CD14-positive monocyte (primary cell): ENCODE data around the gene PISD. TPM values are rescaled to one million over a fixed set of nuclear protein-coding genes. Genes with fewer than 3 reads are reported as not detected.

Experiments used
- DNase-seq, 3 donors: peaks; one replicate each; pipeline ENCODE4 v3.0.0-alpha.2; 2011 to 2022
- H2AFZ ChIP-seq: 2 replicates; pipeline ENCODE4 v1.6.0; 2012; ENCODE audit warnings: mild to moderate bottlenecking, low read depth, low read length, inconsistent platforms; ENCODE audit not compliant: insufficient read depth, poor library complexity, severe bottlenecking
- H3K27ac ChIP-seq, 2 donors: 1 replicate in 1 of 2; 2 replicates in 1 of 2; pipeline ENCODE4 v1.5.1; 2012 to 2013; ENCODE audit warnings: low read length in 2 of 2, control low read depth in 1 of 2, inconsistent platforms in 1 of 2, low read depth in 1 of 2, mild to moderate bottlenecking in 1 of 2
- H3K27me3 ChIP-seq, 2 donors: one replicate each; pipeline versions ENCODE4 v1.6.0 to v1.6.1; 2011 to 2013; ENCODE audit warnings: low read length in 2 of 2; ENCODE audit not compliant: control insufficient read depth in 2 of 2, insufficient read depth in 2 of 2
- H3K36me3 ChIP-seq, 2 donors: replicated peaks in 1 of 2; 1 replicate in 1 of 2; 2 replicates in 1 of 2; pipeline versions ENCODE4 v1.5.1 to v1.6.1; 2012 to 2013; ENCODE audit warnings: low read length in 2 of 2, control low read depth in 1 of 2, inconsistent platforms in 1 of 2, mild to moderate bottlenecking in 1 of 2; ENCODE audit not compliant: insufficient read depth in 2 of 2, control insufficient read depth in 1 of 2
- H3K4me1 ChIP-seq, 2 donors: 1 replicate in 1 of 2; 2 replicates in 1 of 2; pipeline versions ENCODE4 v1.5.1 to v1.6.1; 2012 to 2013; ENCODE audit warnings: low read length in 2 of 2, control low read depth in 1 of 2, inconsistent platforms in 1 of 2, mild to moderate bottlenecking in 1 of 2, moderate library complexity in 1 of 2; ENCODE audit not compliant: insufficient read depth in 2 of 2, control insufficient read depth in 1 of 2
- H3K4me2 ChIP-seq: replicated peaks from 2 replicates; pipeline ENCODE3; 2012; ENCODE audit warnings: low read length, moderate library complexity, mild to moderate bottlenecking; ENCODE audit not compliant: poor library complexity, severe bottlenecking; ENCODE audit errors: extremely low read depth
- H3K4me3 ChIP-seq, 3 experiments: fragments of 200-600 bp in 1 of 3; sonication (generic) in 1 of 3; replicated peaks in 1 of 3; 1 replicate in 2 of 3; 2 replicates in 1 of 3; pipeline ENCODE4 v1.5.1; 2011 to 2013; ENCODE audit warnings: low read length in 3 of 3, mild to moderate bottlenecking in 3 of 3, control low read depth in 2 of 3, low read depth in 2 of 3, inconsistent platforms in 1 of 3, moderate library complexity in 1 of 3
- H3K79me2 ChIP-seq: 2 replicates; pipeline ENCODE4 v1.6.0; 2012; ENCODE audit warnings: mild to moderate bottlenecking, control low read depth, inconsistent platforms, low read length, moderate library complexity; ENCODE audit not compliant: insufficient read depth
- H3K9ac ChIP-seq: 2 replicates; pipeline ENCODE4 v1.6.0; 2017; ENCODE audit warnings: low read length, mild to moderate bottlenecking; ENCODE audit not compliant: insufficient read depth, poor library complexity, severe bottlenecking
- H3K9me3 ChIP-seq, 2 donors: replicated peaks in 1 of 2; 1 replicate in 1 of 2; 2 replicates in 1 of 2; pipeline versions ENCODE4 v1.5.1 to v1.6.1; 2012 to 2013; ENCODE audit warnings: low read length in 2 of 2, control low read depth in 1 of 2; ENCODE audit not compliant: control insufficient read depth in 1 of 2, insufficient read depth in 1 of 2
- H4K20me1 ChIP-seq: 2 replicates; pipeline ENCODE4 v1.6.0; 2012; ENCODE audit warnings: mild to moderate bottlenecking, low read length, control low read depth, moderate library complexity; ENCODE audit not compliant: insufficient read depth
- H3K27ac Mint-ChIP-seq, 7 donors: one replicate each; pipeline ENCODE4 v1.8.0; 2020; ENCODE audit warnings: mild to moderate bottlenecking in 7 of 7, mixed read lengths in 7 of 7, moderate library complexity in 6 of 7, inconsistent platforms in 2 of 7
- H3K27me3 Mint-ChIP-seq, 3 donors: one replicate each; pipeline ENCODE4 v1.8.0; 2021 to 2022; ENCODE audit warnings: low read depth in 3 of 3, mild to moderate bottlenecking in 3 of 3, mixed read lengths in 3 of 3, moderate library complexity in 3 of 3, inconsistent platforms in 1 of 3
- H3K36me3 Mint-ChIP-seq, 2 donors: one replicate each; pipeline ENCODE4 v1.8.0; 2020; ENCODE audit warnings: mixed read lengths in 2 of 2, inconsistent platforms in 1 of 2, mild to moderate bottlenecking in 1 of 2
- H3K4me1 Mint-ChIP-seq: one replicate; pipeline ENCODE4 v1.8.0; 2020; ENCODE audit warnings: mild to moderate bottlenecking, mixed read lengths
- H3K4me3 Mint-ChIP-seq, 2 donors: one replicate each; pipeline ENCODE4 v1.8.0; 2020; ENCODE audit warnings: mild to moderate bottlenecking in 2 of 2, mixed read lengths in 2 of 2, moderate library complexity in 1 of 2
- H3K9me3 Mint-ChIP-seq, 7 donors: one replicate each; pipeline ENCODE4 v1.8.0; 2020 to 2022; ENCODE audit warnings: mixed read lengths in 7 of 7, mild to moderate bottlenecking in 6 of 7, moderate library complexity in 6 of 7, inconsistent platforms in 2 of 7
- WGBS: methylation state at CpG from one replicate; pipeline ENCODE4 v1.1.5; 2013; ENCODE audit warnings: missing lambda C conversion rate; ENCODE audit not compliant: insufficient coverage; 5-methylcytosine and 5-hydroxymethylcytosine counted together
- intact Hi-C, 2 donors: fragments of 100-400 bp; cut with micrococcal nuclease; formaldehyde crosslinking; loops; one replicate each; pipeline versions ENCODE4 v1.15.0 to v1.15.1; 2023
- polyA plus RNA-seq, 3 donors: library from polyadenylated mRNA; depleted of rRNA in 1 of 3; unstranded in 2 of 3; stranded (reverse) in 1 of 3; fragments of 300-500 nt in 2 of 3; fragments of >200 nt in 1 of 3; fragmentation: Illumina TruSeq in 2 of 3; gene quantifications; 1 replicate in 2 of 3; 2 replicates in 1 of 3; pipeline ENCODE4 v1.2.3, GENCODE V29; 2012 to 2021
- TF ChIP-seq, protein P1 (sequence below): fragments of 200-600 bp; IDR thresholded peaks from one replicate; pipeline ENCODE4 v1.8.0; 2022; ENCODE audit warnings: antibody characterized with exemption, mild to moderate bottlenecking

PISD gene
- polyA plus RNA-seq, 3 donors, result 38.1 to 112 (median 45.3) TPM

- H3K27ac ChIP-seq, result no peak overlapping the region
- Mint-ChIP-seq H3K36me3 (peaks cover 45 to 48% of the 10 kb centered on the region in 2 donors), H3K4me1 (no peaks in the 10 kb centered on the region), H3K27me3 (peaks cover 0 to 3% (median 1%) of the 10 kb centered on the region in 3 donors), H3K9me3 (no peaks in the 10 kb centered on the region), H3K27ac (no peak overlapping the region), H3K4me3 (no peak overlapping the region)
- H3K27me3 ChIP-seq, result no peaks in the 10 kb centered on the region
- intact Hi-C loops, result no loop called here
- DNase-seq, result no peak
- H3K9me3 ChIP-seq, result no peaks in the 10 kb centered on the region
- H3K4me3 ChIP-seq, result no peak overlapping the region
- no peak overlapping the region for H3K9ac ChIP-seq
- no peak overlapping the region for H2AFZ ChIP-seq
- TF ChIP-seq, protein P1, sequence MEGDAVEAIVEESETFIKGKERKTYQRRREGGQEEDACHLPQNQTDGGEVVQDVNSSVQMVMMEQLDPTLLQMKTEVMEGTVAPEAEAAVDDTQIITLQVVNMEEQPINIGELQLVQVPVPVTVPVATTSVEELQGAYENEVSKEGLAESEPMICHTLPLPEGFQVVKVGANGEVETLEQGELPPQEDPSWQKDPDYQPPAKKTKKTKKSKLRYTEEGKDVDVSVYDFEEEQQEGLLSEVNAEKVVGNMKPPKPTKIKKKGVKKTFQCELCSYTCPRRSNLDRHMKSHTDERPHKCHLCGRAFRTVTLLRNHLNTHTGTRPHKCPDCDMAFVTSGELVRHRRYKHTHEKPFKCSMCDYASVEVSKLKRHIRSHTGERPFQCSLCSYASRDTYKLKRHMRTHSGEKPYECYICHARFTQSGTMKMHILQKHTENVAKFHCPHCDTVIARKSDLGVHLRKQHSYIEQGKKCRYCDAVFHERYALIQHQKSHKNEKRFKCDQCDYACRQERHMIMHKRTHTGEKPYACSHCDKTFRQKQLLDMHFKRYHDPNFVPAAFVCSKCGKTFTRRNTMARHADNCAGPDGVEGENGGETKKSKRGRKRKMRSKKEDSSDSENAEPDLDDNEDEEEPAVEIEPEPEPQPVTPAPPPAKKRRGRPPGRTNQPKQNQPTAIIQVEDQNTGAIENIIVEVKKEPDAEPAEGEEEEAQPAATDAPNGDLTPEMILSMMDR, result no peak
- no peaks in the 10 kb centered on the region for H3K4me1 ChIP-seq
- no peaks in the 10 kb centered on the region for H4K20me1 ChIP-seq
- H3K4me2 ChIP-seq, result no peak overlapping the region
- H3K79me2 ChIP-seq, result no peaks in the 10 kb centered on the region
- peaks cover 17 to 43% of the 10 kb centered on the region in 2 donors for H3K36me3 ChIP-seq
- 97% methylated on average over 6 of the region's 7 CpGs for WGBS
Observed at GRCh38 chr22:31607696-31608095, 54.3 kb downstream of the PISD start.

DNA sequence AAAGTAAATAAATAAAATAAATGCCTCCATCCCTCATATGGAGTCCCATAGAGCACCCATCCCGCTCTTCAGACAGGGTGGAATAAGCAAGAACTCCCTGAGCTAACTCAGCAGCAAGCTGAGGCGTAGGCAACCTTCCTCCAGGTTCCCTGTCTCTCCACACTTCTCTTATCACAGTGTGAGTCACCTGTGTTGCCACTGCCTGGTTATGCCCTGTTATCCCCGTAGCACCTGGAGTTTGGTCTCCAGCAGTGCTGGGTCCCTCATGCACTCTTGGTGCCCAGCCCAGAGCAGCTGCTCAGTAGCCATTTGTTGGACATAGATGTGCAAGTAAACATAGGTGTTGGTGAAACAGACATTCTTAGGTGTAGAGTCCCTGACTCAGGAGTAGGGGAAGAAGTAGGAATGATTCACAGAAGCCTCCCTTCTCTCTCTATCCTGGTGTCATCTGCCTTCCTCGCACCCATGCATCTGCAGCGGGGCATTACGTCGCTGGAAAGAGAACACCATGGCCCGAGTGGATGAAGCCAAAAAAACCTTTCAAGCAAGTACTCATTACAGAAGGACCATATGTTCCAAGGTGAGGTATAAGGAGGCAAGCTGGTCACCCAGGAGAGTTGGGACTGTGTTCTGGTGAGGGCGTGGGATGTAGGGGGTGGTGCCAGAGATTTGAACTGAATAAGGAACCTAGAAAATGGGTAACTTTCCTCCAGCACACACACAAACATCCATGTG is 56.0 kb downstream of the PISD start:
- H3K9me3 Mint-ChIP-seq, result no peaks in the 10 kb centered on the region
- no peak overlapping the region for H3K27ac ChIP-seq
- H3K79me2 ChIP-seq, result no peaks in the 10 kb centered on the region
- DNase-seq, result no peak
- no peak overlapping the region for H3K9ac ChIP-seq
- H3K4me1 ChIP-seq, result no peaks in the 10 kb centered on the region
- no peaks in the 10 kb centered on the region for H3K4me1 Mint-ChIP-seq
- peaks cover 0 to 5% (median 1%) of the 10 kb centered on the region in 3 donors for H3K27me3 Mint-ChIP-seq
- H3K4me3 Mint-ChIP-seq, result no peak overlapping the region
- TF ChIP-seq, protein P1, result no peak
- H3K36me3 Mint-ChIP-seq, result peaks cover 47 to 50% of the 10 kb centered on the region in 2 donors
- H4K20me1 ChIP-seq, result no peaks in the 10 kb centered on the region
- peaks cover 20 to 50% of the 10 kb centered on the region in 2 donors for H3K36me3 ChIP-seq
- H3K4me2 ChIP-seq, result no peak overlapping the region
- H3K27ac Mint-ChIP-seq, result peak overlapping the region in 1 of 7 donors; percentile 32
- no peak overlapping the region for H2AFZ ChIP-seq
- no peak overlapping the region for H3K4me3 ChIP-seq
- no peaks in the 10 kb centered on the region for H3K9me3 ChIP-seq
- intact Hi-C loops, result no loop called here
- 100% methylated on average over 3 of the region's 9 CpGs for WGBS
- H3K27me3 ChIP-seq, result no peaks in the 10 kb centered on the region
